Stimulated activated CD8-positive, alpha-beta memory T cell treated with anti-CD3 and anti-CD28 coated beads, Interleukin-7, amount 100 ng/mL, for 1 hour (primary cell): ENCODE results near the gene TRMT2A.

Source experiments
- DNase-seq, 2 donors: peaks; one replicate each; pipeline ENCODE4 v3.0.0-alpha.2; 2020; ENCODE audit warnings: low read depth in 2 of 2

The TRMT2A gene

GRCh38 chr22:20148414-20148813, 31.4 kb upstream of the TRMT2A start:
- DNase-seq: no peak

GRCh38 chr22:20147237-20147988, 30.4 kb upstream of the TRMT2A start:
- no peak for DNase-seq

- DNase-seq: no peak
These were observed 29.8 kb upstream of the TRMT2A start for GRCh38 chr22:20146777-20147176.

GRCh38 chr22:20145832-20146223, 28.8 kb upstream of the TRMT2A start:
- DNase-seq: no peak

GRCh38 chr22:20145206-20145831, 28.3 kb upstream of the TRMT2A start:
- DNase-seq: no peak

- no peak for DNase-seq
These were observed 27.0 kb upstream of the TRMT2A start for GRCh38 chr22:20143883-20144665.

GRCh38 chr22:20142711-20143621, 25.9 kb upstream of the TRMT2A start:
- DNase-seq: no peak

GRCh38 chr22:20141186-20142077, 24.4 kb upstream of the TRMT2A start:
- no peak for DNase-seq

- no peak for DNase-seq
These were observed 23.5 kb upstream of the TRMT2A start for GRCh38 chr22:20140521-20140964.

- no peak for DNase-seq
These were observed 23.1 kb upstream of the TRMT2A start for GRCh38 chr22:20140107-20140445.

- DNase-seq: no peak
These were observed 22.5 kb upstream of the TRMT2A start for GRCh38 chr22:20139391-20140106.

GRCh38 chr22:20138868-20139267, 21.8 kb upstream of the TRMT2A start:
- no peak for DNase-seq

GRCh38 chr22:20138417-20138738, 21.4 kb upstream of the TRMT2A start:
- DNase-seq: no peak

GRCh38 chr22:20137671-20138416, 20.8 kb upstream of the TRMT2A start:
- no peak for DNase-seq

GRCh38 chr22:20137113-20137512, 20.1 kb upstream of the TRMT2A start:
- DNase-seq: no peak

GRCh38 chr22:20136603-20136873, 19.5 kb upstream of the TRMT2A start:
- no peak for DNase-seq

GRCh38 chr22:20135806-20136602, 19.0 kb upstream of the TRMT2A start:
- DNase-seq: no peak

GRCh38 chr22:20135265-20135664, 18.2 kb upstream of the TRMT2A start:
- no peak for DNase-seq
